GM23338 (cell line): Measurements from ENCODE around the gene THUMPD2. TPM values are rescaled to one million over a fixed set of nuclear protein-coding genes. Genes with fewer than 3 reads are reported as not detected.

Experiments
- ATAC-seq: fragments of 200-7000 bp; cut with Tn5 transposase; 3 replicates; pipeline ENCODE4 v1.9.1; 2020
- DNase-seq: peaks from one replicate; pipeline ENCODE4 v3.0.0-alpha.2; 2015; ENCODE audit warnings: low spot score
- H2AFZ ChIP-seq: fragments of 200-600 bp; sonication (generic); 2 replicates; pipeline ENCODE4 v1.8.0; 2016; ENCODE audit warnings: antibody characterized with exemption, mild to moderate bottlenecking, moderate library complexity
- H3F3A ChIP-seq: fragments of 200-600 bp; sonication (generic); replicated peaks from 2 replicates; pipeline ENCODE4 v1.8.0; 2017; ENCODE audit warnings: antibody characterized with exemption, mixed run types, low read depth
- H3K27ac ChIP-seq: fragments of 200-600 bp; sonication (generic); 2 replicates; pipeline ENCODE4 v1.6.1; 2016; ENCODE audit warnings: low read depth
- H3K27me3 ChIP-seq: fragments of 200-600 bp; sonication (generic); 2 replicates; pipeline ENCODE4 v1.8.0; 2016; ENCODE audit warnings: mild to moderate bottlenecking, mixed run types, moderate library complexity; ENCODE audit not compliant: insufficient read depth
- H3K36me3 ChIP-seq: fragments of 200-600 bp; sonication (generic); 2 replicates; pipeline ENCODE4 v1.8.0; 2016; ENCODE audit warnings: mild to moderate bottlenecking; ENCODE audit not compliant: insufficient read depth
- H3K4me1 ChIP-seq: fragments of 200-600 bp; sonication (generic); 2 replicates; pipeline ENCODE4 v1.8.0; 2016; ENCODE audit warnings: mild to moderate bottlenecking, moderate library complexity; ENCODE audit not compliant: insufficient read depth
- H3K4me2 ChIP-seq: fragments of 200-600 bp; sonication (generic); 2 replicates; pipeline ENCODE4 v1.7.1; 2017; ENCODE audit warnings: mixed run types
- H3K4me3 ChIP-seq: fragments of 200-600 bp; sonication (generic); 2 replicates; pipeline ENCODE4 v1.6.1; 2016; ENCODE audit warnings: mixed run types
- H3K79me2 ChIP-seq: fragments of 200-600 bp; sonication (generic); replicated peaks from 2 replicates; pipeline ENCODE4 v1.8.0; 2017; ENCODE audit warnings: mild to moderate bottlenecking; ENCODE audit not compliant: insufficient read depth
- H3K9me2 ChIP-seq: fragments of 200-600 bp; sonication (generic); 2 replicates; pipeline ENCODE4 v1.8.0; 2017; ENCODE audit not compliant: insufficient read depth
- H4K20me1 ChIP-seq: fragments of 200-600 bp; sonication (generic); replicated peaks from 2 replicates; pipeline ENCODE4 v1.8.0; 2017; ENCODE audit warnings: mild to moderate bottlenecking; ENCODE audit not compliant: insufficient read depth
- H3K27ac Mint-ChIP-seq: 2 replicates; pipeline ENCODE4 v1.8.0; 2020; ENCODE audit warnings: inconsistent platforms, mild to moderate bottlenecking, moderate library complexity, mixed read lengths
- H3K27me3 Mint-ChIP-seq: 3 replicates; pipeline ENCODE4 v1.8.0; 2022; ENCODE audit warnings: low read depth, mild to moderate bottlenecking, moderate library complexity, mixed read lengths, inconsistent platforms; ENCODE audit not compliant: insufficient read depth, poor library complexity
- H3K36me3 Mint-ChIP-seq: 3 replicates; pipeline ENCODE4 v1.8.0; 2021; ENCODE audit warnings: low read depth, mild to moderate bottlenecking, inconsistent platforms, moderate library complexity, mixed read lengths
- H3K4me1 Mint-ChIP-seq: 3 replicates; pipeline ENCODE4 v1.8.0; 2020; ENCODE audit warnings: mild to moderate bottlenecking, inconsistent platforms, mixed read lengths
- H3K4me3 Mint-ChIP-seq: 3 replicates; pipeline ENCODE4 v1.8.0; 2021; ENCODE audit warnings: moderate library complexity, mild to moderate bottlenecking, inconsistent platforms, mixed read lengths
- H3K9me3 Mint-ChIP-seq: 3 replicates; pipeline ENCODE4 v1.8.0; 2020; ENCODE audit warnings: moderate library complexity, mild to moderate bottlenecking, inconsistent platforms, mixed read lengths
- CREB1 ChIP-seq: fragments of 250-450 bp; sonication (Bioruptor Pico); IDR thresholded peaks from 2 replicates; pipeline ENCODE4 v1.5.0; 2020; ENCODE audit warnings: low read depth, mild to moderate bottlenecking, moderate library complexity
- ETS1 ChIP-seq: IDR thresholded peaks from 2 replicates; pipeline ENCODE4 v1.6.1; 2016; ENCODE audit warnings: antibody characterized with exemption
- EZH2 ChIP-seq: fragments of 200-600 bp; sonication (generic); IDR thresholded peaks from one replicate; pipeline ENCODE4 v1.8.0; 2017; ENCODE audit warnings: antibody characterized with exemption, mild to moderate bottlenecking, low read depth; ENCODE audit not compliant: unreplicated experiment
- EZH2phosphoT487 ChIP-seq: fragments of 200-600 bp; sonication (generic); IDR thresholded peaks from one replicate; pipeline ENCODE4 v1.8.1; 2018; ENCODE audit warnings: antibody characterized with exemption; ENCODE audit not compliant: unreplicated experiment
- JUNB ChIP-seq: IDR thresholded peaks from one replicate; pipeline ENCODE4 v1.6.1; 2016; ENCODE audit warnings: antibody characterized with exemption; ENCODE audit not compliant: unreplicated experiment
- STAT1 ChIP-seq: IDR thresholded peaks from one replicate; pipeline ENCODE4 v1.6.1; 2016; ENCODE audit warnings: antibody characterized with exemption; ENCODE audit not compliant: unreplicated experiment
- ZNF114 ChIP-seq: fragments of 250-450 bp; sonication (Bioruptor Pico); IDR thresholded peaks from 2 replicates; pipeline ENCODE4 v1.5.0; 2020; ENCODE audit warnings: mild to moderate bottlenecking, moderate library complexity
- ZNF462 ChIP-seq: fragments of 250-450 bp; sonication (Bioruptor Pico); IDR thresholded peaks from 2 replicates; pipeline ENCODE4 v1.5.0; 2020; ENCODE audit warnings: mild to moderate bottlenecking, moderate library complexity
- polyA plus RNA-seq: library from polyadenylated mRNA; unstranded; fragments of >200 nt; fragmentation: Nextera tagmentation; extraction: Ambion mirVana; gene quantifications from 2 replicates; pipeline ENCODE4 v1.2.1, GENCODE V29; 2016
- total RNA-seq: library from RNA; depleted of rRNA; stranded (reverse); fragments of >200 nt; shearing (Covaris generic); gene quantifications from 2 replicates; pipeline ENCODE4 v1.2.3, GENCODE V29; 2014
- TF ChIP-seq, protein P1 (sequence below): IDR thresholded peaks from one replicate; pipeline ENCODE4 v1.6.1; 2018; ENCODE audit warnings: antibody characterized with exemption; ENCODE audit not compliant: unreplicated experiment

Gene THUMPD2
- total and polyA plus RNA-seq, 2 experiments from 2014 or later: 19.5 to 25.1 TPM

DNA sequence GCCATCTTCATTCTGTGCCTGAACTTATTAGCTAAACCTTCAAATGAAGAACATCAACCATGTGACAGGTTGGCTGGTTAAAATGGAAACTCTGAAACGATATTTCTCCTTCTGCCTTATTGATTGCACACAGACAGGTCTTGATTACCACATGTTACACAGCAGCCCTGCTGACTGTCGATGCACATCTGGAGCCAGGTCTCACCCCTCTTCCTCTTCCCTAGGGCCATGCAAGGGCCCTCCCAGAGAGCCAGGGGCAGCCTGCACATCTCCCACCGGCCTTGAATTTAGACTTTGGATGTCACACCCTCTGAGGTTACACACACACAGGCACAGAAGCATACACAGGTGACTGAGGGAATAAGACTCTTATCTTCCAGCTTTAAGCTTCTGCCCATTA, 68.3 kb downstream of the THUMPD2 start:
- peaks cover 6% of the 10 kb centered on the region; the same call in 2 of the 3 replicates for H3K36me3 Mint-ChIP-seq
- Histone ChIP-seq H3K4me2 (no peak overlapping the region), H3K4me1 (peaks cover 8% of the 10 kb centered on the region; the same call in 1 of the 2 replicates), H2AFZ (no peak overlapping the region), H4K20me1 (no peaks in the 10 kb centered on the region), H3K36me3 (no peaks in the 10 kb centered on the region), H3K27ac (no peak overlapping the region), H3K4me3 (no peak overlapping the region), H3K79me2 (no peaks in the 10 kb centered on the region), H3F3A (no peaks in the 10 kb centered on the region), H3K27me3 (no peaks in the 10 kb centered on the region), H3K9me2 (no peaks in the 10 kb centered on the region; the same call in 1 of the 2 replicates)
- H3K9me3 Mint-ChIP-seq: no peaks in the 10 kb centered on the region; the same call in 2 of the 3 replicates
- H3K27me3 Mint-ChIP-seq: peaks cover 3% of the 10 kb centered on the region
- H3K4me1 Mint-ChIP-seq: no peaks in the 10 kb centered on the region; the same call in 2 of the 3 replicates
- ATAC-seq (no peak), DNase-seq (no peak)
- TF ChIP-seq EZH2 (no peak), ZNF462 (no peak), STAT1 (no peak), ETS1 (no peak), ZNF114 (CRISPR knock-in tag) (no peak), JUNB (no peak), CREB1 (CRISPR knock-in tag) (no peak), EZH2phosphoT487 (no peak)
- TF ChIP-seq, protein P1, sequence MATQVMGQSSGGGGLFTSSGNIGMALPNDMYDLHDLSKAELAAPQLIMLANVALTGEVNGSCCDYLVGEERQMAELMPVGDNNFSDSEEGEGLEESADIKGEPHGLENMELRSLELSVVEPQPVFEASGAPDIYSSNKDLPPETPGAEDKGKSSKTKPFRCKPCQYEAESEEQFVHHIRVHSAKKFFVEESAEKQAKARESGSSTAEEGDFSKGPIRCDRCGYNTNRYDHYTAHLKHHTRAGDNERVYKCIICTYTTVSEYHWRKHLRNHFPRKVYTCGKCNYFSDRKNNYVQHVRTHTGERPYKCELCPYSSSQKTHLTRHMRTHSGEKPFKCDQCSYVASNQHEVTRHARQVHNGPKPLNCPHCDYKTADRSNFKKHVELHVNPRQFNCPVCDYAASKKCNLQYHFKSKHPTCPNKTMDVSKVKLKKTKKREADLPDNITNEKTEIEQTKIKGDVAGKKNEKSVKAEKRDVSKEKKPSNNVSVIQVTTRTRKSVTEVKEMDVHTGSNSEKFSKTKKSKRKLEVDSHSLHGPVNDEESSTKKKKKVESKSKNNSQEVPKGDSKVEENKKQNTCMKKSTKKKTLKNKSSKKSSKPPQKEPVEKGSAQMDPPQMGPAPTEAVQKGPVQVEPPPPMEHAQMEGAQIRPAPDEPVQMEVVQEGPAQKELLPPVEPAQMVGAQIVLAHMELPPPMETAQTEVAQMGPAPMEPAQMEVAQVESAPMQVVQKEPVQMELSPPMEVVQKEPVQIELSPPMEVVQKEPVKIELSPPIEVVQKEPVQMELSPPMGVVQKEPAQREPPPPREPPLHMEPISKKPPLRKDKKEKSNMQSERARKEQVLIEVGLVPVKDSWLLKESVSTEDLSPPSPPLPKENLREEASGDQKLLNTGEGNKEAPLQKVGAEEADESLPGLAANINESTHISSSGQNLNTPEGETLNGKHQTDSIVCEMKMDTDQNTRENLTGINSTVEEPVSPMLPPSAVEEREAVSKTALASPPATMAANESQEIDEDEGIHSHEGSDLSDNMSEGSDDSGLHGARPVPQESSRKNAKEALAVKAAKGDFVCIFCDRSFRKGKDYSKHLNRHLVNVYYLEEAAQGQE: no peak
- H3K4me3 Mint-ChIP-seq: no peak overlapping the region
- H3K27ac Mint-ChIP-seq: no peak overlapping the region
